HEK293 (cell line): ENCODE data around the gene PPP3CA.

ENCODE experiments used
- EGR2 ChIP-seq: fragments of 450-650 bp; formaldehyde crosslinking; IDR thresholded peaks from 2 replicates; pipeline ENCODE4 v1.5.1; 2016; ENCODE audit warnings: low read depth, missing biosample characterization, missing genetic modification characterization
- FEZF1 ChIP-seq: fragments of 450-650 bp; formaldehyde crosslinking; IDR thresholded peaks from 2 replicates; pipeline ENCODE4 v1.5.1; 2016; ENCODE audit warnings: missing biosample characterization, missing genetic modification characterization
- GLI4 ChIP-seq: fragments of 450-650 bp; formaldehyde crosslinking; IDR thresholded peaks from 2 replicates; pipeline ENCODE4 v1.5.1; 2016; ENCODE audit warnings: missing biosample characterization, missing genetic modification characterization
- GLIS1 ChIP-seq: fragments of 450-650 bp; formaldehyde crosslinking; IDR thresholded peaks from 2 replicates; pipeline ENCODE4 v1.5.1; 2016; ENCODE audit warnings: missing biosample characterization, missing genetic modification characterization
- IKZF3 ChIP-seq: fragments of 450-650 bp; IDR thresholded peaks from 2 replicates; pipeline ENCODE4 v1.5.0; 2018; ENCODE audit warnings: missing biosample characterization, mild to moderate bottlenecking, missing genetic modification characterization, moderate library complexity
- OSR2 ChIP-seq: fragments of 450-650 bp; formaldehyde crosslinking; IDR thresholded peaks from 2 replicates; pipeline ENCODE4 v1.5.1; 2016; ENCODE audit warnings: missing biosample characterization, missing genetic modification characterization
- SCRT1 ChIP-seq: fragments of 450-650 bp; formaldehyde crosslinking; IDR thresholded peaks from 2 replicates; pipeline ENCODE4 v1.5.1; 2016; ENCODE audit warnings: missing biosample characterization, missing genetic modification characterization, borderline replicate concordance
- ZBTB20 ChIP-seq: fragments of 450-650 bp; formaldehyde crosslinking; IDR thresholded peaks from 2 replicates; pipeline ENCODE4 v1.5.1; 2016; ENCODE audit warnings: missing biosample characterization, missing genetic modification characterization
- ZBTB48 ChIP-seq: fragments of 450-650 bp; formaldehyde crosslinking; IDR thresholded peaks from 2 replicates; pipeline ENCODE4 v1.5.1; 2016; ENCODE audit warnings: missing biosample characterization, missing genetic modification characterization
- ZBTB8A ChIP-seq: fragments of 450-650 bp; formaldehyde crosslinking; IDR thresholded peaks from 2 replicates; pipeline ENCODE4 v1.5.1; 2016; ENCODE audit warnings: missing biosample characterization, missing genetic modification characterization
- ZFP3 ChIP-seq: fragments of 450-650 bp; formaldehyde crosslinking; IDR thresholded peaks from 2 replicates; pipeline ENCODE4 v1.5.1; 2016; ENCODE audit warnings: low read depth, missing biosample characterization, missing genetic modification characterization
- ZNF121 ChIP-seq: fragments of 450-650 bp; formaldehyde crosslinking; IDR thresholded peaks from 2 replicates; pipeline ENCODE4 v1.5.1; 2016; ENCODE audit warnings: missing biosample characterization, missing genetic modification characterization
- ZNF140 ChIP-seq: fragments of 450-650 bp; formaldehyde crosslinking; IDR thresholded peaks from 2 replicates; pipeline ENCODE4 v1.5.1; 2016; ENCODE audit warnings: missing biosample characterization, missing genetic modification characterization
- ZNF146 ChIP-seq: fragments of 450-650 bp; formaldehyde crosslinking; IDR thresholded peaks from 2 replicates; pipeline ENCODE4 v1.5.1; 2016; ENCODE audit warnings: missing biosample characterization, missing genetic modification characterization
- ZNF274 ChIP-seq, 2 experiments: fragments of 200-500 bp in 1 of 2; fragments of 450-650 bp in 1 of 2; sonication (Bioruptor generic) in 1 of 2; formaldehyde crosslinking in 1 of 2; IDR thresholded peaks; 2 replicates each; pipeline versions ENCODE4 v1.5.1 to v1.6.1; 2014 to 2016; ENCODE audit warnings: borderline replicate concordance in 1 of 2, inconsistent platforms in 1 of 2, low read length in 1 of 2, missing biosample characterization in 1 of 2, missing genetic modification characterization in 1 of 2
- ZNF292 ChIP-seq: fragments of 450-650 bp; formaldehyde crosslinking; IDR thresholded peaks from 2 replicates; pipeline ENCODE4 v1.5.1; 2016; ENCODE audit warnings: low read depth, missing biosample characterization, missing genetic modification characterization, borderline replicate concordance
- ZNF335 ChIP-seq: fragments of 450-650 bp; formaldehyde crosslinking; conservative IDR thresholded peaks from 2 replicates; pipeline ENCODE4 v1.5.1; 2016; ENCODE audit warnings: missing biosample characterization, missing genetic modification characterization
- ZNF366 ChIP-seq: fragments of 450-650 bp; formaldehyde crosslinking; conservative IDR thresholded peaks from 2 replicates; pipeline ENCODE4 v1.5.1; 2016; ENCODE audit warnings: missing biosample characterization, missing genetic modification characterization
- ZNF521 ChIP-seq: fragments of 450-650 bp; formaldehyde crosslinking; IDR thresholded peaks from 2 replicates; pipeline ENCODE4 v1.5.1; 2017; ENCODE audit warnings: missing biosample characterization, mild to moderate bottlenecking, missing genetic modification characterization
- ZNF701 ChIP-seq: fragments of 450-650 bp; formaldehyde crosslinking; IDR thresholded peaks from 2 replicates; pipeline ENCODE4 v1.5.1; 2016; ENCODE audit warnings: missing biosample characterization, missing genetic modification characterization
- ZNF777 ChIP-seq: fragments of 450-650 bp; formaldehyde crosslinking; IDR thresholded peaks from 2 replicates; pipeline ENCODE4 v1.5.1; 2017; ENCODE audit warnings: missing biosample characterization, missing genetic modification characterization, borderline replicate concordance
- ZSCAN23 ChIP-seq: fragments of 450-650 bp; formaldehyde crosslinking; IDR thresholded peaks from 2 replicates; pipeline ENCODE4 v1.5.1; 2016; ENCODE audit warnings: missing biosample characterization, missing genetic modification characterization
- TF ChIP-seq, protein P1 (sequence below): fragments of 450-650 bp; formaldehyde crosslinking; IDR thresholded peaks from 2 replicates; pipeline ENCODE4 v1.5.1; 2017; ENCODE audit warnings: missing biosample characterization, missing genetic modification characterization
- TF ChIP-seq, protein P2 (sequence below): fragments of 450-650 bp; formaldehyde crosslinking; IDR thresholded peaks from 2 replicates; pipeline ENCODE4 v1.5.1; 2016; ENCODE audit warnings: missing biosample characterization, missing genetic modification characterization
- TF ChIP-seq, protein P3 (sequence below): fragments of 450-650 bp; formaldehyde crosslinking; IDR thresholded peaks from 2 replicates; pipeline ENCODE4 v1.5.1; 2016; ENCODE audit warnings: missing biosample characterization, missing genetic modification characterization, borderline replicate concordance
- TF ChIP-seq, protein P4 (sequence below): fragments of 450-650 bp; formaldehyde crosslinking; IDR thresholded peaks from 2 replicates; pipeline ENCODE4 v1.5.1; 2016; ENCODE audit warnings: missing biosample characterization, missing genetic modification characterization
- TF ChIP-seq, protein P5 (sequence below): fragments of 450-650 bp; formaldehyde crosslinking; IDR thresholded peaks from 2 replicates; pipeline ENCODE4 v1.5.1; 2016; ENCODE audit warnings: missing biosample characterization, missing genetic modification characterization

Gene PPP3CA

DNA sequence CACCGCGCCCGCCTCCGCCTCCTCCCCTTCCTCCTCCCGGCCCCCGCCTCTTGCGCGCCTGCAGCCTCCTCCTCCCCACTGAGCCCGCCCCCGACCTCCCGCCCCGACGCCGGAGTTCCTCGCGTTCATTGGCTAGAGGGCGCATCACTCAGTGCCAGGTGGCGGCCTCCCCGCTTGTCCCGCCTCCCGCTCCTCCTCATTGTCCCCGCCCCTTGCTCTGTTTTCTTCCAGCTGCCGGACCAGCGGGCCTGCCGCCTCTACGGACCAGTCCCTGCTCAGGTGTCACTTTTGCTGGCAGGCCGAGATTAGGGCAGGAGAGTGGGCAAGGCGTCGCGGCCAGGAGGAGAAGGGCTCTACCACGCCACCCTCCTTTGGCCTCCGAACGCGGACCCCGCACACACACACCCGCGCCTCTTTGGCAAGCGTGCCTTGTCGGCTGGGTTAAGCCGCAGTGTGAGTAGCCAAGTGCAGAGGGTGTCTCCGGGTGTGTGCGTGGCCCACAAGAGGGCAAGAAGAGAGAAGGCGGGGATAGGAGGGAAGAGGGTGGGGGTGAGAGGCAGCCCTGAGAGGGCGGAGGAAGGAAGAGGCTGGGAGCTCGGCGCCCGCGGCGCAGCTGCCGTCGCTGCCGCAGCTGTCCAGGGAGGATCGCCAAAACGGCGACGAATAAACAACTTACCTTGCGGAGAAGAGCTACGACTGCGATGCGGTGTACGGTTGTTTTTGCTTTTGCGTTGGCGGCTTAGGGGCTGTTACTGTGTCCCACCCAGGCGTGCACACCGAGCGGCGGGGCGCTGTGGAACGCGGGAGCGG is 436 bp upstream of the PPP3CA start (continued):
- TF ChIP-seq, protein P1, sequence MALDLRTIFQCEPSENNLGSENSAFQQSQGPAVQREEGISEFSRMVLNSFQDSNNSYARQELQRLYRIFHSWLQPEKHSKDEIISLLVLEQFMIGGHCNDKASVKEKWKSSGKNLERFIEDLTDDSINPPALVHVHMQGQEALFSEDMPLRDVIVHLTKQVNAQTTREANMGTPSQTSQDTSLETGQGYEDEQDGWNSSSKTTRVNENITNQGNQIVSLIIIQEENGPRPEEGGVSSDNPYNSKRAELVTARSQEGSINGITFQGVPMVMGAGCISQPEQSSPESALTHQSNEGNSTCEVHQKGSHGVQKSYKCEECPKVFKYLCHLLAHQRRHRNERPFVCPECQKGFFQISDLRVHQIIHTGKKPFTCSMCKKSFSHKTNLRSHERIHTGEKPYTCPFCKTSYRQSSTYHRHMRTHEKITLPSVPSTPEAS (tag by site-specific recombination) = peak; percentile 17; the same call in 1 of the 2 replicates
- TF ChIP-seq IKZF3 (tag by site-specific recombination) (0 out of 2 replicates have a peak, but pooled peaks have one; percentile 4), ZNF274 (IDR thresholded peaks at IDR 0.05; ENCODE audit: low read length) (no peak), ZNF274 (tag by site-specific recombination; IDR thresholded peaks at IDR 0.05; ENCODE audit: borderline replicate concordance) (no peak), SCRT1 (tag by site-specific recombination) (no peak), ZBTB48 (tag by site-specific recombination) (peak; percentile 49; the same call in 1 of the 2 replicates), ZNF366 (tag by site-specific recombination) (peak; percentile 51), ZNF701 (tag by site-specific recombination) (no peak), ZSCAN23 (no peak), EGR2 (tag by site-specific recombination) (peak; percentile 76), ZNF777 (tag by site-specific recombination) (peak; percentile 82), ZNF140 (no peak), ZBTB8A (tag by site-specific recombination) (peak; percentile 99), ZNF521 (tag by site-specific recombination) (no peak), ZNF335 (tag by site-specific recombination) (peak; percentile 86), FEZF1 (tag by site-specific recombination) (0 out of 2 replicates have a peak, but pooled peaks have one; percentile 9), ZNF121 (0 out of 2 replicates have a peak, but pooled peaks have one; percentile 22), OSR2 (tag by site-specific recombination) (peak; percentile 40; the same call in 1 of the 2 replicates), ZNF146 (tag by site-specific recombination) (no peak), GLIS1 (tag by site-specific recombination) (peak; percentile 58), ZFP3 (tag by site-specific recombination) (no peak), ZBTB20 (peak; percentile 81), GLI4 (tag by site-specific recombination) (no peak), ZNF292 (tag by site-specific recombination) (no peak)
- TF ChIP-seq, protein P2, sequence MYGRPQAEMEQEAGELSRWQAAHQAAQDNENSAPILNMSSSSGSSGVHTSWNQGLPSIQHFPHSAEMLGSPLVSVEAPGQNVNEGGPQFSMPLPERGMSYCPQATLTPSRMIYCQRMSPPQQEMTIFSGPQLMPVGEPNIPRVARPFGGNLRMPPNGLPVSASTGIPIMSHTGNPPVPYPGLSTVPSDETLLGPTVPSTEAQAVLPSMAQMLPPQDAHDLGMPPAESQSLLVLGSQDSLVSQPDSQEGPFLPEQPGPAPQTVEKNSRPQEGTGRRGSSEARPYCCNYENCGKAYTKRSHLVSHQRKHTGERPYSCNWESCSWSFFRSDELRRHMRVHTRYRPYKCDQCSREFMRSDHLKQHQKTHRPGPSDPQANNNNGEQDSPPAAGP (tag by site-specific recombination) = 0 out of 2 replicates have a peak, but pooled peaks have one; percentile 27
- TF ChIP-seq, protein P3, sequence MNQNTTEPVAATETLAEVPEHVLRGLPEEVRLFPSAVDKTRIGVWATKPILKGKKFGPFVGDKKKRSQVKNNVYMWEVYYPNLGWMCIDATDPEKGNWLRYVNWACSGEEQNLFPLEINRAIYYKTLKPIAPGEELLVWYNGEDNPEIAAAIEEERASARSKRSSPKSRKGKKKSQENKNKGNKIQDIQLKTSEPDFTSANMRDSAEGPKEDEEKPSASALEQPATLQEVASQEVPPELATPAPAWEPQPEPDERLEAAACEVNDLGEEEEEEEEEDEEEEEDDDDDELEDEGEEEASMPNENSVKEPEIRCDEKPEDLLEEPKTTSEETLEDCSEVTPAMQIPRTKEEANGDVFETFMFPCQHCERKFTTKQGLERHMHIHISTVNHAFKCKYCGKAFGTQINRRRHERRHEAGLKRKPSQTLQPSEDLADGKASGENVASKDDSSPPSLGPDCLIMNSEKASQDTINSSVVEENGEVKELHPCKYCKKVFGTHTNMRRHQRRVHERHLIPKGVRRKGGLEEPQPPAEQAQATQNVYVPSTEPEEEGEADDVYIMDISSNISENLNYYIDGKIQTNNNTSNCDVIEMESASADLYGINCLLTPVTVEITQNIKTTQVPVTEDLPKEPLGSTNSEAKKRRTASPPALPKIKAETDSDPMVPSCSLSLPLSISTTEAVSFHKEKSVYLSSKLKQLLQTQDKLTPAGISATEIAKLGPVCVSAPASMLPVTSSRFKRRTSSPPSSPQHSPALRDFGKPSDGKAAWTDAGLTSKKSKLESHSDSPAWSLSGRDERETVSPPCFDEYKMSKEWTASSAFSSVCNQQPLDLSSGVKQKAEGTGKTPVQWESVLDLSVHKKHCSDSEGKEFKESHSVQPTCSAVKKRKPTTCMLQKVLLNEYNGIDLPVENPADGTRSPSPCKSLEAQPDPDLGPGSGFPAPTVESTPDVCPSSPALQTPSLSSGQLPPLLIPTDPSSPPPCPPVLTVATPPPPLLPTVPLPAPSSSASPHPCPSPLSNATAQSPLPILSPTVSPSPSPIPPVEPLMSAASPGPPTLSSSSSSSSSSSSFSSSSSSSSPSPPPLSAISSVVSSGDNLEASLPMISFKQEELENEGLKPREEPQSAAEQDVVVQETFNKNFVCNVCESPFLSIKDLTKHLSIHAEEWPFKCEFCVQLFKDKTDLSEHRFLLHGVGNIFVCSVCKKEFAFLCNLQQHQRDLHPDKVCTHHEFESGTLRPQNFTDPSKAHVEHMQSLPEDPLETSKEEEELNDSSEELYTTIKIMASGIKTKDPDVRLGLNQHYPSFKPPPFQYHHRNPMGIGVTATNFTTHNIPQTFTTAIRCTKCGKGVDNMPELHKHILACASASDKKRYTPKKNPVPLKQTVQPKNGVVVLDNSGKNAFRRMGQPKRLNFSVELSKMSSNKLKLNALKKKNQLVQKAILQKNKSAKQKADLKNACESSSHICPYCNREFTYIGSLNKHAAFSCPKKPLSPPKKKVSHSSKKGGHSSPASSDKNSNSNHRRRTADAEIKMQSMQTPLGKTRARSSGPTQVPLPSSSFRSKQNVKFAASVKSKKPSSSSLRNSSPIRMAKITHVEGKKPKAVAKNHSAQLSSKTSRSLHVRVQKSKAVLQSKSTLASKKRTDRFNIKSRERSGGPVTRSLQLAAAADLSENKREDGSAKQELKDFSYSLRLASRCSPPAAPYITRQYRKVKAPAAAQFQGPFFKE (tag by site-specific recombination) = no peak
- TF ChIP-seq, protein P4, sequence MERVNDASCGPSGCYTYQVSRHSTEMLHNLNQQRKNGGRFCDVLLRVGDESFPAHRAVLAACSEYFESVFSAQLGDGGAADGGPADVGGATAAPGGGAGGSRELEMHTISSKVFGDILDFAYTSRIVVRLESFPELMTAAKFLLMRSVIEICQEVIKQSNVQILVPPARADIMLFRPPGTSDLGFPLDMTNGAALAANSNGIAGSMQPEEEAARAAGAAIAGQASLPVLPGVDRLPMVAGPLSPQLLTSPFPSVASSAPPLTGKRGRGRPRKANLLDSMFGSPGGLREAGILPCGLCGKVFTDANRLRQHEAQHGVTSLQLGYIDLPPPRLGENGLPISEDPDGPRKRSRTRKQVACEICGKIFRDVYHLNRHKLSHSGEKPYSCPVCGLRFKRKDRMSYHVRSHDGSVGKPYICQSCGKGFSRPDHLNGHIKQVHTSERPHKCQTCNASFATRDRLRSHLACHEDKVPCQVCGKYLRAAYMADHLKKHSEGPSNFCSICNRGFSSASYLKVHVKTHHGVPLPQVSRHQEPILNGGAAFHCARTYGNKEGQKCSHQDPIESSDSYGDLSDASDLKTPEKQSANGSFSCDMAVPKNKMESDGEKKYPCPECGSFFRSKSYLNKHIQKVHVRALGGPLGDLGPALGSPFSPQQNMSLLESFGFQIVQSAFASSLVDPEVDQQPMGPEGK (tag by site-specific recombination) = peak; percentile 83
- TF ChIP-seq, protein P5, sequence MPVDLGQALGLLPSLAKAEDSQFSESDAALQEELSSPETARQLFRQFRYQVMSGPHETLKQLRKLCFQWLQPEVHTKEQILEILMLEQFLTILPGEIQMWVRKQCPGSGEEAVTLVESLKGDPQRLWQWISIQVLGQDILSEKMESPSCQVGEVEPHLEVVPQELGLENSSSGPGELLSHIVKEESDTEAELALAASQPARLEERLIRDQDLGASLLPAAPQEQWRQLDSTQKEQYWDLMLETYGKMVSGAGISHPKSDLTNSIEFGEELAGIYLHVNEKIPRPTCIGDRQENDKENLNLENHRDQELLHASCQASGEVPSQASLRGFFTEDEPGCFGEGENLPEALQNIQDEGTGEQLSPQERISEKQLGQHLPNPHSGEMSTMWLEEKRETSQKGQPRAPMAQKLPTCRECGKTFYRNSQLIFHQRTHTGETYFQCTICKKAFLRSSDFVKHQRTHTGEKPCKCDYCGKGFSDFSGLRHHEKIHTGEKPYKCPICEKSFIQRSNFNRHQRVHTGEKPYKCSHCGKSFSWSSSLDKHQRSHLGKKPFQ (tag by site-specific recombination) = peak; percentile 74; the same call in 1 of the 2 replicates
